ENCODE data around the gene FAM174C.
A peak's percentile ranks its signal among the peaks of the same experiment; 100 is the strongest.

Gene FAM174C

DNA sequence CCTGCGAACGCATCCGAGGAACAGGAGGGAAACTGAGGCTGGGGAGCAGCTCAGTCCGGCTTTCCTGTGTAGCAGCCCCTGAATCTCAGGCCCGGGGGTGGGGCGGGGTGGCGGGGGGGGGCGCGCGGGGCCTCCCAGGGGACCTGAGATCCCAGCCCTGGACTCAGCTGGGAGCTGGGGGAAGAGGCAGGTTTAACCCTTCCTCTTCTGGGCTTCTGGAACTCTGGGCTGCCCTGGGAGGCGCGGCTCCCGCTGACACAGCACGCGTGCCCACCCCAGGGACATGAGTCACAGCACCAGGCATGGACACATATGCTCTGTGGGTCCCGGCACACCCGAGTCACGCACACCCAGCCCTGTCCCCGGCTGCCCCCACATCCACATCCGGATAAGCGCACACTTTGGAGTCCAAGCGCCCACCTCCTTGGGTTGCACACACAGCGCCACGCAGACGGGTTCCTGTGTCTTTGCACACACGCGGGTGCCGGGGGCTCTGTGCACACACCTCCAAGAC lies 9.7 kb upstream of the FAM174C start:
- peak; percentile 68 to 92 for DNase-seq (ENCODE audit: low read depth in 2 of 2)

DNA sequence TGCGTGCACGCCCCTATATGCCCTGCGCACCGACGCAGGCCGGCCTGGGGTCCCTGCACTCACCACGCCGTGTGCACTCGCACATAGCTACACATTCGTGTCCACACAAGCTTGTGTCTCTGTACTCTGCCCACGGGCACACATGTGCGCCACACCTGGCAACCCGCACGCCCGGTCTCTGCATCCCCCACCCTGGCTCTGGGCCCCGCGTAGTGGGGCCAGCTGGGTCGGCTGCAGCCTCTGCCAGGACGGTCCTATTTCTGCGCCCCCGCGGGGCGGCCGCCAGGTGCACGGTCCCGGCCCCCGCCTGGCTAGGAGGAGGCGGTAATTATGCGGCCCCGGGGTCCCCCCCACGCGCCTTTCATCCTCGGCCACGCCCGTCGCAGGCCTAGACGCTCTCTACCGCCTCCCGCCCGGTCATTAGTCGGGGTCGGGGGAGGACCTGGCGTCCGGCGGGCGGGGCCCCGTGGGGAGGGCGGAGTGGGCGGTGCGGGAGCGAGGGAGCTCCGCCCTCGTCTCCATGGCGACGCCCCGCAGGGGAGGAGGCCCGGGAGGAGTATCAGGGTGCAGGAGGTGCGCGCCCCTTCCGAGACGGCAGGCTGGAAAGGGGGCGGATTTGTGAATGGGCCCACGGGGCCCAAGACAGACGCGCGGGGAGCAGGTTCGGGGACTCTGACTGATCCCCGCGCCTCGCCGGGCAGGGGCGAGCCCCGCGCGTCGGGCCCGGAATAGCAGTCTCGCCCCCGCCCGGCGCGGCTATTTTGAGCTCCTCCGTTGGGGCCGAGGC lies 9.0 kb upstream of the FAM174C start:
- DNase-seq (ENCODE audit: low read depth in 2 of 2): peak; percentile 89 to 92
- TF ChIP-seq, protein P1, sequence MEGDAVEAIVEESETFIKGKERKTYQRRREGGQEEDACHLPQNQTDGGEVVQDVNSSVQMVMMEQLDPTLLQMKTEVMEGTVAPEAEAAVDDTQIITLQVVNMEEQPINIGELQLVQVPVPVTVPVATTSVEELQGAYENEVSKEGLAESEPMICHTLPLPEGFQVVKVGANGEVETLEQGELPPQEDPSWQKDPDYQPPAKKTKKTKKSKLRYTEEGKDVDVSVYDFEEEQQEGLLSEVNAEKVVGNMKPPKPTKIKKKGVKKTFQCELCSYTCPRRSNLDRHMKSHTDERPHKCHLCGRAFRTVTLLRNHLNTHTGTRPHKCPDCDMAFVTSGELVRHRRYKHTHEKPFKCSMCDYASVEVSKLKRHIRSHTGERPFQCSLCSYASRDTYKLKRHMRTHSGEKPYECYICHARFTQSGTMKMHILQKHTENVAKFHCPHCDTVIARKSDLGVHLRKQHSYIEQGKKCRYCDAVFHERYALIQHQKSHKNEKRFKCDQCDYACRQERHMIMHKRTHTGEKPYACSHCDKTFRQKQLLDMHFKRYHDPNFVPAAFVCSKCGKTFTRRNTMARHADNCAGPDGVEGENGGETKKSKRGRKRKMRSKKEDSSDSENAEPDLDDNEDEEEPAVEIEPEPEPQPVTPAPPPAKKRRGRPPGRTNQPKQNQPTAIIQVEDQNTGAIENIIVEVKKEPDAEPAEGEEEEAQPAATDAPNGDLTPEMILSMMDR (IDR thresholded peaks at IDR 0.05; ENCODE audit: low read depth, low read length): no peak

More for the DNA sequence above, 9.7 kb upstream of the FAM174C start:
- H3K4me3 ChIP-seq (replicated peaks in 1 of 2; ENCODE audit: low read depth in 2 of 2, low read length in 2 of 2): peak overlapping the region; percentile 22 to 53
- TF ChIP-seq, protein P1 (IDR thresholded peaks at IDR 0.05; ENCODE audit: low read depth, low read length): no peak

GRCh38 chr19:1266916-1267476 lies 8.3 kb upstream of the FAM174C start:
- TF ChIP-seq, protein P1 (IDR thresholded peaks at IDR 0.05; ENCODE audit: low read depth, low read length): peak; percentile 60
- DNase-seq (ENCODE audit: low read depth in 2 of 2): peak in 1 of 2 donors; percentile 64
- peak overlapping the region; percentile 40 to 53 for H3K4me3 ChIP-seq (replicated peaks in 1 of 2; ENCODE audit: low read depth in 2 of 2, low read length in 2 of 2)

More for the DNA sequence above, 9.0 kb upstream of the FAM174C start:
- H3K4me3 ChIP-seq (replicated peaks in 1 of 2; ENCODE audit: low read depth in 2 of 2, low read length in 2 of 2): peak overlapping the region; percentile 40 to 53

DNA sequence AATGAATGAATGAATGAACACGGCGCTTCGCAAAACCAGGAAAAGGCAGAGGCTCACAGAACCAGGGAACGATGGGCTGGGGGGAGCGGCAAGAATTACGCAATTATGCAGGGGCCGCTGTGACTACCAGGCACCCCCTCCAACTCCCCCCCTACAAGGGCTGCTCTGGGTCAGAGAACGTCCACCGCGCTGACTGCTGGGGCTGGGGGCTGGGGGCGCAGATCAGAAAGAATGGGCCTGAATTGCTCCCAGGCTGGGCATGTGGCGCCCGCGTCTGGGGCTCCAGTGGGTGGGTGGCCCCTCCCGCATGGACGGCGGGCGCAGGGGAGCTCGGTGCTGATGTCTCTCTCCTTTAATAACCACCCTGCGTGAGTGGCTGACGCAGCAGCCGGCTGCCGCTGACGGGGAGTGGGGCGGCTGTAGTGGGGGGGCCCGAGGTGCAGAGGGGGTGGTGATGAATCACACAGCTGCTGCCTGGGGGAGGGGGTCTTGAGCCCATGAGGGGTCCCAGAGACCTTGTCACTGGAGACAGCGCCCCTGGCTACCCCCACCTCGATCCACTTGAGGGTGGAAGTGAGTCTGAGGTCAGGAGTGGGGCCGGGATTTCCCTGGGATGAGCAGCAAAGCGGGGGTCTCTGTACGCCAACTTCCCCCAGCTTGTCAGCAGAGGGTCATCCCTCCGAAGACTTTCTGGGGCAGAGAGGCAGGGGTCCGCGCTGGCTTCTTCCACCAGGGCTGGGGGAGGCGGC lies 7.7 kb upstream of the FAM174C start:
- TF ChIP-seq, protein P1 (IDR thresholded peaks at IDR 0.05; ENCODE audit: low read depth, low read length): no peak
- DNase-seq (ENCODE audit: low read depth in 2 of 2): peak in 1 of 2 donors; percentile 16
- H3K4me3 ChIP-seq (replicated peaks in 1 of 2; ENCODE audit: low read depth in 2 of 2, low read length in 2 of 2): peak overlapping the region in 1 of 2 donors; percentile 53

- TF ChIP-seq, protein P1 (IDR thresholded peaks at IDR 0.05; ENCODE audit: low read depth, low read length): no peak
- H3K4me3 ChIP-seq (replicated peaks in 1 of 2; ENCODE audit: low read depth in 2 of 2, low read length in 2 of 2): peak overlapping the region in 1 of 2 donors; percentile 10
- DNase-seq (ENCODE audit: low read depth in 2 of 2): no peak
Observed at GRCh38 chr19:1268226-1269064, 6.9 kb upstream of the FAM174C start.

- DNase-seq (ENCODE audit: low read depth in 2 of 2): peak; percentile 100
- TF ChIP-seq, protein P1 (IDR thresholded peaks at IDR 0.05; ENCODE audit: low read depth, low read length): no peak
- peak within 1 kb of the TSS; percentile 67 to 82 for H3K4me3 ChIP-seq (replicated peaks in 1 of 2; ENCODE audit: low read depth in 2 of 2, low read length in 2 of 2)
Observed at GRCh38 chr19:1269065-1269477, 6.3 kb upstream of the FAM174C start, which contains the start of gene CIRBP. Gene CIRBP, plus strand, starts transcription at chr19:1269332. Its CDS starts 1,602 bp downstream, at chr19:1270934.

All from cardiac fibroblast (primary cell).